Measurements from ENCODE around the gene ALDH3B2. TPM values are rescaled to one million over a fixed set of nuclear protein-coding genes. Genes with fewer than 3 reads are reported as not detected.

Gene ALDH3B2
- total RNA-seq, 4 donors from 2014 or later = not detected

- WGBS, 2 donors = 77 to 79% methylated on average over 12 to 13 of the region's 18 CpGs
- Histone ChIP-seq H3K9me3 (no peaks in the 10 kb centered on the region), H3K4me3 (no peak overlapping the region), H3K36me3 (peaks cover 0 to 36% (median 9%) of the 10 kb centered on the region in 3 donors), H3K4me1 (peaks cover 0 to 20% (median 7%) of the 10 kb centered on the region in 4 donors), H3K27me3 (peaks cover 0 to 13% of the 10 kb centered on the region in 2 donors), H3K27ac (peak overlapping the region in 1 of 4 donors; percentile 81)
- no peak for TF ChIP-seq EP300 (IDR thresholded peaks at IDR 0.05)
- TF ChIP-seq CTCF (IDR thresholded peaks at IDR 0.05) = peak in 1 of 5 experiments; percentile 20
- DNase-seq (ENCODE audit: low spot score in 2 of 2) = no peak
Measured at GRCh38 chr11:67614730-67615714, 59.4 kb downstream of the ALDH3B2 start.

GRCh38 chr11:67613960-67614715 lies 60.3 kb downstream of the ALDH3B2 start:
- Histone ChIP-seq H3K27me3 (peaks cover 0 to 13% of the 10 kb centered on the region in 2 donors), H3K36me3 (peaks cover 0 to 43% (median 9%) of the 10 kb centered on the region in 3 donors), H3K4me3 (peak overlapping the region; percentile 19 to 49 (median 32)), H3K4me1 (peaks cover 0 to 20% (median 7%) of the 10 kb centered on the region in 4 donors), H3K27ac (peak overlapping the region in 3 of 4 donors; percentile 32 to 81 (median 62)), H3K9me3 (no peaks in the 10 kb centered on the region)
- WGBS, 2 donors = 22 to 28% methylated on average over 18 to 23 of the region's 23 CpGs
- peak; percentile 55 to 67 (median 62) for TF ChIP-seq CTCF (IDR thresholded peaks at IDR 0.05)
- TF ChIP-seq EP300 (IDR thresholded peaks at IDR 0.05) = no peak
- no peak for DNase-seq (ENCODE audit: low spot score in 2 of 2)

GRCh38 chr11:67613313-67613959 lies 61.0 kb downstream of the ALDH3B2 start:
- H3K4me1 ChIP-seq = peaks cover 0 to 24% (median 7%) of the 10 kb centered on the region in 4 donors
- H3K27ac ChIP-seq = peak overlapping the region in 2 of 4 donors; percentile 62 to 81
- no peak for DNase-seq (ENCODE audit: low spot score in 2 of 2)
- H3K9me3 ChIP-seq = no peaks in the 10 kb centered on the region
- TF ChIP-seq CTCF (IDR thresholded peaks at IDR 0.05) (no peak), POLR2A (IDR thresholded peaks at IDR 0.05) (no peak), EP300 (IDR thresholded peaks at IDR 0.05) (no peak)
- H3K4me3 ChIP-seq = peak overlapping the region in 2 of 4 donors; percentile 38 to 49
- H3K27me3 ChIP-seq = peaks cover 0 to 13% of the 10 kb centered on the region in 2 donors
- H3K36me3 ChIP-seq = peaks cover 0 to 50% (median 9%) of the 10 kb centered on the region in 3 donors
- WGBS, 2 donors = 81 to 83% methylated on average over 16 to 17 of the region's 17 CpGs

- 71 to 93% methylated on average over 8 to 9 of the region's 13 CpGs for WGBS, 2 donors
Measured at GRCh38 chr11:67612751-67613150, 61.7 kb downstream of the ALDH3B2 start.

More at GRCh38 chr11:67612751-67613150, 61.7 kb downstream of the ALDH3B2 start:
- no peak for DNase-seq (ENCODE audit: low spot score in 2 of 2)
- H3K4me3 ChIP-seq = no peak overlapping the region
- no peak overlapping the region for H3K27ac ChIP-seq
- no peaks in the 10 kb centered on the region for H3K9me3 ChIP-seq
- H3K27me3 ChIP-seq = peaks cover 0 to 13% of the 10 kb centered on the region in 2 donors
- no peak for TF ChIP-seq CTCF (IDR thresholded peaks at IDR 0.05)
- peaks cover 0 to 31% (median 10%) of the 10 kb centered on the region in 4 donors for H3K4me1 ChIP-seq
- peaks cover 0 to 51% (median 9%) of the 10 kb centered on the region in 3 donors for H3K36me3 ChIP-seq

Small RNAs within 50 kb of the gene (small RNA-seq; reads per million reads assigned to genes)
- not detected for gene RPL37P2

Other genes starting within 250 kb of the ALDH3B2 start
- 10 to 100 TPM; 36.9 to 69.3 (median 47.1) TPM for gene RPS6KB2, start 246.1 kb downstream of the ALDH3B2 start, total RNA-seq
- gene PTPRCAP, start 236.9 kb downstream of the ALDH3B2 start, total RNA-seq = 10 to 100 TPM in 3 of 4 donors, 1 to 10 TPM in 1; 6.9 to 18.0 (median 12.8) TPM
- gene CORO1B, start 231.1 kb downstream of the ALDH3B2 start, total RNA-seq = 10 to 100 TPM; 60.9 to 95.1 (median 77.1) TPM
- not detected for gene GPR152, start 221.9 kb downstream of the ALDH3B2 start, total RNA-seq
- 1 to 10 TPM in 3 of 4 donors, under 1 TPM in 1; 0.21 to 5.7 (median 3.6) TPM for gene CABP4, start 219.3 kb downstream of the ALDH3B2 start, total RNA-seq
- 100 to 1,000 TPM in 2 of 4 donors, 10 to 100 TPM in 2; 49.2 to 184 (median 96.6) TPM for gene TMEM134, start 205.4 kb downstream of the ALDH3B2 start, total RNA-seq
- 100 to 1,000 TPM in 2 of 4 donors, 10 to 100 TPM in 2; 88.2 to 117 (median 96.0) TPM for gene AIP, start 191.6 kb downstream of the ALDH3B2 start, total RNA-seq
- gene PITPNM1, start 169.3 kb downstream of the ALDH3B2 start, total RNA-seq = 10 to 100 TPM; 22.8 to 69.6 (median 38.6) TPM
- gene CDK2AP2, start 166.5 kb downstream of the ALDH3B2 start, total RNA-seq = 10 to 100 TPM; 75.4 to 90.8 (median 80.6) TPM
- not detected for gene CABP2, start 151.2 kb downstream of the ALDH3B2 start, total RNA-seq
- gene GSTP1, start 90.8 kb downstream of the ALDH3B2 start, total RNA-seq = 1,000 to 10,000 TPM in 1 of 4 donors, 100 to 1,000 TPM in 3; 631 to 1,055 (median 774) TPM
- 100 to 1,000 TPM; 282 to 357 (median 323) TPM for gene NDUFV1, start 67.7 kb downstream of the ALDH3B2 start, total RNA-seq
- 10 to 100 TPM; 11.0 to 21.3 (median 20.0) TPM for gene NUDT8, start 44.7 kb downstream of the ALDH3B2 start, total RNA-seq
- not detected for gene TBX10, start 34.9 kb downstream of the ALDH3B2 start, total RNA-seq
- under 1 TPM in 1 of 4 donors, not detected in 3; 0.44 TPM for gene ACY3, start 23.9 kb downstream of the ALDH3B2 start, total RNA-seq

Measured in tibial nerve (tissue), 4 donors.